ENCODE measurements around the gene TENT5C.

GRCh38 chr1:117676615-117677130 is 70.8 kb downstream of the TENT5C start:
- TF ChIP-seq ZNF501 (CRISPR knock-in tag; IDR thresholded peaks at IDR 0.05) = no peak
- no peak for TF ChIP-seq MBD4 (IDR thresholded peaks at IDR 0.05; ENCODE audit: borderline replicate concordance, low read length)
- TF ChIP-seq JUN (CRISPR knock-in tag; IDR thresholded peaks at IDR 0.05) = no peak
- no peak for TF ChIP-seq ZC3H4 (CRISPR knock-in tag; IDR thresholded peaks at IDR 0.05; ENCODE audit: borderline replicate concordance)
- TF ChIP-seq POLR2A (IDR thresholded peaks at IDR 0.05; ENCODE audit: insufficient read depth in 1 of 2, low read depth in 2 of 2, low read length in 2 of 2) = no peak
- TF ChIP-seq RFXANK (CRISPR knock-in tag; IDR thresholded peaks at IDR 0.05) = no peak
- no peak for TF ChIP-seq MLX (CRISPR knock-in tag; IDR thresholded peaks at IDR 0.05)
- TF ChIP-seq PRDM10 (CRISPR knock-in tag; IDR thresholded peaks at IDR 0.05; ENCODE audit: low read depth) = no peak
- TF ChIP-seq ZNF225 (CRISPR knock-in tag; IDR thresholded peaks at IDR 0.05) = no peak
- TF ChIP-seq EP300 (IDR thresholded peaks at IDR 0.05; ENCODE audit: low read depth in 2 of 2, low read length in 2 of 2) = no peak
- TF ChIP-seq EP300 (CRISPR knock-in tag; IDR thresholded peaks at IDR 0.05; ENCODE audit: borderline replicate concordance) = no peak
- no peak for TF ChIP-seq DRAP1 (CRISPR knock-in tag; IDR thresholded peaks at IDR 0.05)
- no peak for TF ChIP-seq GABPA (IDR thresholded peaks at IDR 0.05; ENCODE audit: low read depth, low read length)
- TF ChIP-seq GABPA (CRISPR knock-in tag; IDR thresholded peaks at IDR 0.05; ENCODE audit: low read depth) = no peak
- TF ChIP-seq HHEX (CRISPR knock-in tag; IDR thresholded peaks at IDR 0.05) = no peak

Data from HepG2 (cell line).